GM18520 (cell line): ENCODE measurements around the gene NUMBL.
"Not testable (repeated sequence)": the region's sequence is repeated elsewhere in the genome, so short reads cannot be mapped to it uniquely, and the experiment has no call there.

Experiments
- ATAC-seq: cut with Tn5 transposase; IDR thresholded peaks from one replicate; pipeline ENCODE4 v1.9.1; 2021; ENCODE audit not compliant: unreplicated experiment

NUMBL gene

DNA sequence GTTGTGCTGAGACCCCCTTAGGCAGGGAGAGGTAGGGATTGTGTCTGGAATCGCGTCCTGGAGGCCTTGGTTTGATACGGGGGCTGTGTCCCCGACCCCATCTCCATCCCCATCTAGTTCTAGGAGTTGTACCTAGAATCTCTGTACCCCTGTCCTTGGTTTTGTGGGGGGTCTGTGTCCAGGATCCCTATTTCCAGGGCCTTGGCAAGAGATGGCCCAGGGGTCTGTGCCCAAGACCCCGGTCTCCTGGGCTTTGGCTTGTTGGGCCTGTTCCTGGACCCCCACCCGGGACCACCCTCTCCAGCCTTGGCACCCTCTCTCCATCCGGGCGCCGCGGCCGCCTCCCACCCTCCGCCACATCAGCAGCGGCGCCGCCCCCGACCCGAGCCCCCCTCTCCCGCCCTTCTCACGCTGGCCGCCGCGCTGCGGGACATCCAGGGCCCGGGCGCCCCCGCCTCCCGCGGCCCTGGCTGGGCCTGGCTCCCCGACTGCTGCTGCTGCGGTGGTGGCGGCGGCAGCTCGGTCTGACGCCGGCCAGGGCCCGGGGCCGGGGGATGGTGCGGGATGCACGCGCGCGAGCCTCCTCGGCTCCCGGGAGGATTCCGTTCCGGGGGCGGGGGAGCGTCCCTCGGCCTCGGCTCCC is at the start of gene NUMBL:
TSS of gene NUMBL (minus strand) at position 602 of the 643 bp plus-strand sequence. CDS start at position 434, 168 bp downstream.
- ATAC-seq = no peak

GRCh38 chr19:40739030-40739839 is 48.8 kb upstream of the NUMBL start:
- ATAC-seq = no peak

- no peak for ATAC-seq
These were observed 46.7 kb upstream of the NUMBL start for GRCh38 chr19:40737102-40737644.

DNA sequence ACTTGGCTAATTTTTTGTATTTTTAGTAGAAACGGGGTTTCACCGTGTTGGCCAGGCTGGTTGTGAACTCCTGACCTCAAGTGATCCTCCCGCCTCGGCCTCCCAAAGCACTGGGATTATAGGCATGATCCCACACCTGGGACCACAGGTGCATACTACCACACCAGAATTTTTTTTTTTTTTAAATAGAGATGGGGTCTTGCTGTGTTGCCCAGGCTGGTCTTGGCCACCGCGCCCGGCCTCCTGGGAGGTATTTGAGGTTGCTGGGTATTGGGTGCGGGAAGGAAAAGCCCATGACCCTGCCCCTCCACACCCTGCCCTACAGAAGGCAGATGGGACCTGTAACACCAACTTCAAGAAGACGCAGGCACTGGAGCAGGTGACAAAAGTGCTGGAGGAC is 46.2 kb upstream of the NUMBL start:
- ATAC-seq = no peak

DNA sequence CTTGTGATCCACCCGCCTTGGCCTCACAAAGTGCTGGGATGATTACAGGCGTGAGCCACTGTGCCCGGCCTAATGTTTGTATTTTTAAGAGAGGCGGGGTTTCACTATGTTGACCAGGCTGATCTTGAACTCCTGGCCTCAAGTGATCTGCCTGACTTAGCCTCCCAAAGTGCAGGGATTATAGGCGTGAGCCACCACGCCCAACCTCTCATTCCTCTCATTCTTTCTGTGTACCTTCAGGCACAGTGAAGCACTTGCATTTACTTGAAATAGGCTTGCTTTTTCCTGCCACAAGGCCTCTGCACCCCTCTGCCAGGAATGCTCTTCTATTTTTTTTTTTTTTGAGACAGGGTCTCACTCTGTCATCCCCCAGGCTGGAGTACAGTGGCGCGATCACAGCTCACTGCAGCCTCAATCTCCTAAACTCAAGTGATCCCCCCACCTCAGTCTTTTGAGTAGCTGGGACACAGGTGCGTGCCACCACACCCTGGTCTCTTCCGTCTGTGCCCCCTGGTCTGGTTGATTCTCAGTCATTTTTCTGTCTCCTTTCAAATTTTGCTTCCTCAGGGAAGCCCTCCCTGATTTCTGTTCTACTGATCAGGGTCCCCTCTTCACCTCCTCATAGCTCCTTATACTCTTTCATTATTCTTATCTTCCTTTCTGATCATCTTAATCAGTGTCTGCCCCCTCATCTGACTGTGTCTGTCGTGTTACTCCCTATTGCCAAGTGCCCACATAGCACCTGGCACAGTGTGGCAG is 44.7 kb upstream of the NUMBL start:
- ATAC-seq = no peak

- no peak for ATAC-seq
These were observed 42.7 kb upstream of the NUMBL start for GRCh38 chr19:40733149-40733548.

DNA sequence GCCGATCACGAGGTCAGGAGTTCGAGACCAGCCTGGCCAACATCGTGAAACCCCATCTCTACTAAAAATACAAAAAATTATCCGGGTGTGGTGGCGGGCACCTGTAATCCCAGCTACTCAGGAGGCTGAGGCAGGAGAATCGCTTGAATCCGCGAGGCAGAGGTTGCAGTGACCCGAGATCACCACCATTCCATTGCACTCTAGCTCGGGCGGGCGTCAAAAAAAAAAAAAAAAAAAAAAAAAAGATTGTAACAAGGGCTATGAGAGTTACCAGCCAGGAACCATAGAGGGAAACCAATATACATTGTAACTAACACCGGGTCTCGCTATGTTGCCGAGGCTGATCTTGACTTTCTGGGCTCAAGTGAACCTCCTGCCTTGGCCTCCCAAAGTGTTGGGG is 41.9 kb upstream of the NUMBL start:
- not testable (repeated sequence) for ATAC-seq

- not testable (repeated sequence) for ATAC-seq
These were observed 39.6 kb upstream of the NUMBL start for GRCh38 chr19:40730065-40730464.

DNA sequence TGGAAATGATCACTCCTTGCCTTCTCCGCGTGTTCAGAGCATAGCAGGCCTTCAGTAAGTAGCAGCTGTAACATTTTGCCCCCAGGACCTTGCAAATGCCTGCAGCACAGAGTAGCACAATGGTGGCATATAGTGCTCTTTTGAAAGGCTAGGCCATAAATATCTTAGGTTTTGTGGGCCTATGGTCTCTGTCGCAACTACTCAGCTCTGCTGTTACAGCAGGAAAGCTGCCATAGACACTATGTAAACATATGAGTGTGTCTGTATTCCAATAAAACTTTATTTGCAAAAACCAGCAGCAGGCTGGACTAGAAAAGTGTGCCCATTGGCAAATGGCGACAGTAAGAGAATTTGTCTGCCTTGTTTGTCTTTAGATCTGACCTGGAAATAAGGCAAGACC is 35.8 kb upstream of the NUMBL start:
- no peak for ATAC-seq

- no peak for ATAC-seq
These were observed 34.4 kb upstream of the NUMBL start for GRCh38 chr19:40724855-40725254.

- ATAC-seq = no peak
These were observed 33.9 kb upstream of the NUMBL start for GRCh38 chr19:40724315-40724714.

- no peak for ATAC-seq
These were observed 33.3 kb upstream of the NUMBL start for GRCh38 chr19:40723661-40724254.

DNA sequence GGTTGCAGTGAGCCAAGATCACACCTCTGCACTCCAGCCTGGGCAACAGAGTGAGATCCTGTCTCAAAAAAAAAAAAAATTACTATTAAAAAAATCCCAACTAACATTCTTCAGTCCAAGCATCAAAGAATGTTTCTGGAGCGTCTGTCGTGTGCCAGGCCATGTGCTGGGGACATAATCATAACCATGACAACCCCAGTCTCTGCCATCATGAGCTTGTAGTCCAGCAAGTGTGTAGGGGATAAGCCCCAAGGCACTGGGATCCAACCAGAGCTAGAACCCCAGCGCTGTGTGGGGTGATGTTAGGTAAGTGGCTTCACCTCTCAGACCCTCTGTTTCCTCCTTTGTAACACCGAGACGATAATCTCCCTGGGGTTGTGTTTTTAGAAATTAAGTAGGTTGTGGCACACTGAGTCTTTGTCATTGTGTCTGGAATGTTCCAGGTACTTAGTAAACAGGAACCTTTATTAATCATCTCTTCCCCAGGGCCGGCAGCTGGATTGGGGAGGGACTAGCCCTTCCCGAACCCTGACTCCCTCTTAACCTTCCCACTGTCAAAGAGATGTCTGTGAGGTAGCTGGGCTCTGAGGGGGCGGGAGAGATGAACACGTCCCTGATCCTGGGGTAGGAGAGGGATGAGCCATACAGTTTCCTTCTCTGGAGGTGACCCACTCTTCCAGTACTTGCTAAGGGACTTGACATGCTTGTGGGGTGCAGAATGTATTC is 31.6 kb upstream of the NUMBL start:
- no peak for ATAC-seq

DNA sequence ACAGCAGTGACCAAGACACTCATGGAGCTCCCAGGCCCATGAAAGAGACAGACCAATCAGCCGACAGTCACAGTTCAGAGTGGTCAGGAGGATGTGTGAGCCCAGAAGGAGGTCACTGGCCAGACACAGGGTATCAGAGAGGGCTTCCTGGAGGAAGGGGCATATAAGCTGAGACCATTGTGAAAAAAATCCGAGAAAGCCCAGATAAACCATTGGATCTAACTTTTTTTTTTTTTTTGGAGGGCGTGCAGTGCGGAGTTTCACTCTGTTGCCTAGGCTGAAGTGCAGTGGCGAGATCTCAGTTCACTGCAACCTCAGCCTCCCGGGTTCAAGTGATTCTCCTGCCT is 30.7 kb upstream of the NUMBL start:
- ATAC-seq = no peak

DNA sequence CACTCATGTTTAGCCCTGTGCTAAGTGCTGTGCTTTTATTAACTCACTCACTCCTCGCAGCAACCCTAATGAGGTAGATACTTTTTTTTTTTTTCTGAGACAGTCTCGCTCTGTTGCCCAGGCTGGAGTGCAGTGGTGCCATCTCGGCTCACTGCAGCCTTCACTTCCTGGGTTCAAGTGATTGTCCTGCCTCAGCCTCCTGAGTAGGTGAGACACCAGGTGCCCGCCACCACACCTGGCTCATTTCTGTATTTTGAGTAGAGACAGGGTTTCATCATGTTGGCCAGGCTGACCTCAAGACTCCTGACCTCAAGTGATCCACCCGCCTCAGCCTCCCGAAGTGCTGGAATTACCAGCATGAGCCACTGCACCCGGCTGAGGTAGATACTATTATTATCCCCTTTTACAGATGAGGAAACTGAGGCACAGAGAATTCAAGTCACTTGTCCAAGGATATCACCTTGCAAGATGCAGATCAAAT is 29.0 kb upstream of the NUMBL start:
- ATAC-seq = no peak

- no peak for ATAC-seq
These were observed 28.4 kb upstream of the NUMBL start for GRCh38 chr19:40718774-40719391.

DNA sequence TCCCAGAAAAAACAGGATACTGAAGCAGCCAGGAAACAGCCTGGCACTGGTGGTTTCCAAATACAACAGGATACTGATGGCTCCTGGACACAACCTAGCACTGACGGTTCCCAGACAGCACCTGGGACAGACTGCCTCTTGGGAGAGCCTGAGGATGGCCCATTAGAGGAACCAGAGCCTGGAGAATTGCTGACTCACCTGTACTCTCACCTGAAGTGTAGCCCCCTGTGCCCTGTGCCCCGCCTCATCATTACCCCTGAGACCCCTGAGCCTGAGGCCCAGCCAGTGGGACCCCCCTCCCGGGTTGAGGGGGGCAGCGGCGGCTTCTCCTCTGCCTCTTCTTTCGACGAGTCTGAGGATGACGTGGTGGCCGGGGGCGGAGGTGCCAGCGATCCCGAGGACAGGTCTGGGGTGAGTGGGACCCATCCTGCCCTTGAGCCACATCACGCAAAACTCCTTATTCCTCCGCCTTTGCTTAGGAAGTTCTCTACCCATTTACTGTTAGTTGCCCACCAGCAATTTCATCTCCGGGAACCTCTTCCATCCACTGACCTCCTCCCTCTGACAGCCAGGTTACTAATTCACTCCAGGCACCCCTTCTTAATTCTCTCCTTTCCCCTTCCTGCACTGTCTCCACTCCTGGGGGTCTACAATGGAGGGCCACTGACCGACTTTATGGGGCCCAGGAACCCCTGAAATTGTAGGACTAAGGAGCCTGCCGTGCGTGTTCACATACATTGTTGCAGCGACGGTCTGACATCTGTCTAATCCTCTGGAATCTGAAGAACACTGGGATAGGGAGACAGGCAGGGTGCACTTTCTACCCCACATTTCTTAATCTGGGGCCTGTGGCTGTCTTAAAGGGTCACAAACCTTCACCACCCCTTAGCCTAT is 27.7 kb upstream of the NUMBL start:
- ATAC-seq = no peak

DNA sequence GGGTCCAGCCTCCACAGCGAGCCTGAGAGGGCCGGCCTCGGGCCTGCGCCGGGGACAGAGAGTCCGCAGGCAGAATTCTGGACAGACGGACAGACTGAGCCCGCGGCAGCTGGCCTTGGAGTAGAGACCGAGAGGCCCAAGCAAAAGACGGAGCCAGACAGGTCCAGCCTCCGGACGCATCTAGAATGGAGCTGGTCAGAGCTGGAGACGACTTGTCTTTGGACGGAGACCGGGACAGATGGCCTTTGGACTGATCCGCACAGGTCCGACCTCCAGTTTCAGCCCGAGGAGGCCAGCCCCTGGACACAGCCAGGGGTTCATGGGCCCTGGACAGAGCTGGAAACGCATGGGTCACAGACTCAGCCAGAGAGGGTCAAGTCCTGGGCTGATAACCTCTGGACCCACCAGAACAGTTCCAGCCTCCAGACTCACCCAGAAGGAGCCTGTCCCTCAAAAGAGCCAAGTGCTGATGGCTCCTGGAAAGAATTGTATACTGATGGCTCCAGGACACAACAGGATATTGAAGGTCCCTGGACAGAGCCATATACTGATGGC is 27.0 kb upstream of the NUMBL start:
- no peak for ATAC-seq
